CD1c-positive myeloid dendritic cell (primary cell): Measurements from ENCODE around the gene LRP6.
"Not testable (repeated sequence)": the region's sequence is repeated elsewhere in the genome, so short reads cannot be mapped to it uniquely, and the experiment has no call there.

Source experiments
- DNase-seq: peaks from one replicate; pipeline ENCODE4 v3.0.0-alpha.2; 2016; ENCODE audit errors: extremely low spot score

Gene LRP6

GRCh38 chr12:12121061-12121460 lies 145.8 kb downstream of the LRP6 start:
- no peak for DNase-seq

- DNase-seq = no peak
Observed at GRCh38 chr12:12116677-12117076, 150.2 kb downstream of the LRP6 start.

- DNase-seq = no peak
Observed at GRCh38 chr12:12115514-12115913, 151.3 kb downstream of the LRP6 start.

DNA sequence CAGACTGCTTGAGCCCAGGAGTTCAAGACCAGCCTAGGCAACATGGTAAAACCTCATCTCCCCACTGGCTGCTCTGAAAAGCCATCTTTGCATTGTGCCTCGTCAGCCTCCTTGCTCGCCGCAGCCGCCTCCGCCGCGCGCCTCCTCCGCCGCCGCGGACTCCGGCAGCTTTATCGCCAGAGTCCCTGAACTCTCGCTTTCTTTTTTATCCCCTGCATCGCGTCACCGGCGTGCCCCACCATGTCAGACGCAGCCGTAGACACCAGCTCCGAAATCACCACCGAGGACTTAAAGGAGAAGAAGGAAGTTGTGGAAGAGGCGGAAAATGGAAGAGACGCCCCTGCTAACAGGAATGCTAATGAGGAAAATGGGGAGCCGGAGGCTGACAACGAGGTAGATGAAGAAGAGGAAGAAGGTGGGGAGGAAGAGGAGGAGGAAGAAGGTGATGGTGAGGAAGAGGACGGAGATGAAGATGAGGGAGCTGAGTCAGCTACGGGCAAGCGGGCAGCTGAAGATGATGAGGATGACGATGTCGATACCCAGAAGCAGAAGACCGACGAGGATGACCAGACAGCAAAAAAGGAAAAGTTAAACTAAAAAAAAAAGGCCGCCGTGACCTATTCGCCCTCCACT lies 155.8 kb downstream of the LRP6 start:
- not testable (repeated sequence) for DNase-seq

GRCh38 chr12:12108441-12109058 lies 158.3 kb downstream of the LRP6 start:
- no peak for DNase-seq

GRCh38 chr12:12107678-12108077 lies 159.2 kb downstream of the LRP6 start:
- no peak for DNase-seq

DNA sequence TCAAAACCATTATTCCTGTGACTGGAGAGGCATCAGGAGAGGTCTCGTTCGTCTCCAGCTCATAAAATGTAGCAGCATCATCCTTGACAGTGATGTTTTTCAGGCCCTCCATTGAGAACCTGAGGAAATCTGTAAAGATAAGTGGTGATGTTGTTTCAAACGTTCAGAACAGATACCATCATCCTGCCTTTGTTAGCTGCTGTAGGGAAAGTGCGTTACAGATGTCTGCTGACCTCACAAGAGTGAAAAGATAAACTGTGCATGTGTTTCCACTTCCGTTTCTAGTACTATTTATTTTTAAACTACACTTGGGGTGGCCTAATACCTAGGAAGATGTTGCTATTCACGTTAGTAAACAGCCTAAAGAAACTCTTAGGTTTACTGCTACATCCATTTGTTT lies 167.7 kb downstream of the LRP6 start:
- no peak for DNase-seq

GRCh38 chr12:12098691-12099015 lies 168.2 kb downstream of the LRP6 start:
- no peak for DNase-seq

GRCh38 chr12:12097891-12098690 lies 168.8 kb downstream of the LRP6 start:
- DNase-seq = no peak

DNA sequence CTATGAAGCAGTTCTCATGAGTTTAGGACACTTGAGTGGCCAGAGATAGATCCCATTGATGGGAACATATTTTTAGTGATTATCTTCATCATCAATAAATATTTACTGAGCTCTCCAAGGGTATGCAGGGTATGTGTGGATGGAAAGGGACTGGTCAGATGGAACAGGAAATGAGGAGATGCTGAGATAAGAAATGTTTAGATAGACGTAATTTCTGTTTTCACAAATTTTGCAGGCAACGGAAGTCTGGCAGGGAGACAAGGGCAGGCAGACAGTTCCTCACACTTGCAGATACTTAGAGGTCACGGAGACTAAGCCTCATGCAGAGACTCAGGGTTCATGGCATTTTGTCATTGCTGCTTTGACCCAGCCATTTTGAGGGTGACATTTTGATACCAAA lies 171.8 kb downstream of the LRP6 start:
- no peak for DNase-seq

- no peak for DNase-seq
Observed at GRCh38 chr12:12094481-12094880, 172.4 kb downstream of the LRP6 start.

- no peak for DNase-seq
Observed at GRCh38 chr12:12091977-12092663, 174.7 kb downstream of the LRP6 start.

DNA sequence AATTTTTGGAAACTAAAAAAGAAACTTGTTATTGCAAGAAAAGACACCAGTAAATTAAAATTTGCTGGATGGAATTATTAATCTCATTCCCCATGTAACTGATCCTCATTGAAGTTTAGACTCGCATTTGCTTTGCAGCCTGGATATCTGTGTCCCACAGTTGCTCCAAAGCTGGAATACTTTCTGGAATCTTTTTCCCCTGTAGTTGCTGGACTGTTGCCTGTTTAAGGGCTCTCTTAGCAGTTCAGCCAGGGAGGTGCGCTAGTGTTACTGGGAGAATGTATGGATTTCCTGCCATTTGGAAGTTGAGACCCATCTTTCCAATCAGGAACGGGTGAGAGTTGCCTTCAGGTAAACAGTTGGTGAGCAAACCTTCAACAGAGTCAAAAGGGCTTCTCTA lies 175.8 kb downstream of the LRP6 start:
- no peak for DNase-seq

- no peak for DNase-seq
Observed at GRCh38 chr12:12088761-12089160, 178.1 kb downstream of the LRP6 start.

DNA sequence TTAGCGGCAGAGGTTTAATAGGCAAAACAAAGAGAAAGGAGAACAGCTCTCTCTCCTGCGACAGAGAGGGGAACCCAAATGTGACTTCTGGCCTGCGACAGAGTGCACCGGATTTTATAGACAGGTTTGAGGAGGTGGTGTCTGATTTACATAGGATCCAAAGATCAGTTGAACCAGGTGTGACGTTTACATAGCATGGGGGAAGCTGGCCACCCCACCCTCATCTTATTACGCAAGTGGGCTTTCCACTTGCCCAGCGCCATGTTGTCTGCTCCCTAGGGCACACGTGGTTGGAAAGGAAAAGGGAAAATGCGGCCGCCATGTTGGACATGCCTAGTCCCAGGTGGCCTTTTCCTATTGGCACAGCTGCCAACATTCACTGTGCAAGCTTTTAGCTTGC lies 178.7 kb downstream of the LRP6 start:
- DNase-seq = no peak

GRCh38 chr12:12087693-12088034 lies 179.2 kb downstream of the LRP6 start:
- DNase-seq = no peak

DNA sequence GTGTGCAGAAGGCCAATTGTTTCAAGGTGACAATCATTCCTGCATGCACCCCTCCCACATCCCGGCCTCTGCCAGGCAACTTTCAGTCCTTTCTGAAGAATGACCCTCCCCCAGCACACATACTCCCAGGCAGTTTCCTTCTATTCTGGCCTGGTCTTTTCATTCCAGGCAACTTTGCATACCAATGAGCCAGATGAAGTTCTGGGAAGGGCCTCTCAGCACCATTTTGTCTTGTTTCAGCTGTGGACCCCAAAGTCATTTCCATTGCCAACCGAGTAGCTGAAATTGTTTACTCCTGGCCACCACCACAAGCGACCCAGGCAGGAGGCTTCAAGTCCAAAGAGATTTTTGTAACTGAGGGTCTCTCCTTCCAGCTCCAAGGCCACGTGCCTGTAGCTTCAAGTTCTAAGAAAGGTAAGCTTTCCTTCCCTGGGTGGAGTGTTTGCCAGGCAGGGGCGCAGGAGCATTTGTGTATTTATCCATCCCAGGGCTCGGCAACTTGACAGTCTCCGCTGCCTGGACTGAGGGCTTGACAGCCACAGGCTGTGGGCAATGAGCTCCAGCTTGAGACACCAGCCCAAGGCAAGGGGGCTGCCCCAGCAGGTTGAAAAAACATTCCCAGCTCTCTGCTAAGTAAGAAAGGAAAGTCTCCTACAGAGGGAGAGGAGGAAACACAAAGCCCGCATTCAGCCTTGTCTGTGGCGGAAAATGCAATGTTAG lies 179.7 kb downstream of the LRP6 start:
- DNase-seq = no peak

DNA sequence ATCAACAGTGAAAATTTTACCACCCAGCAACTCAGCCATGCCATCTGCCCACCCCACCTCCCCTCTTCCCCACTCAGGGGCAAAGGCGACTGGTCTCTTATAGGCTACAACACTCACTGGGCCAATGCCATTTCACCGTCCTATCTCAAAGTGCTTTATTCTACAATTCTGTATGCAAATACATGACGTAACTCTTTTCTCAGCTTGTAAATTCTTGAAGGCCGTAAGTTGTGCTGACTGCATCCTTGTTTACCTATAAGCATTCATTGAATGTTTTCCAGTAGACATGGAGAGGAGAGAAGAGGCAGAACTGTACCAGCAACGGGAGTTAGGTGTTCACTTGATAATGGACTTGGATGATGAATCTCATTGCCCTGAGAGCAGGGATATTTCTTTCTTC lies 180.5 kb downstream of the LRP6 start:
- no peak for DNase-seq

DNA sequence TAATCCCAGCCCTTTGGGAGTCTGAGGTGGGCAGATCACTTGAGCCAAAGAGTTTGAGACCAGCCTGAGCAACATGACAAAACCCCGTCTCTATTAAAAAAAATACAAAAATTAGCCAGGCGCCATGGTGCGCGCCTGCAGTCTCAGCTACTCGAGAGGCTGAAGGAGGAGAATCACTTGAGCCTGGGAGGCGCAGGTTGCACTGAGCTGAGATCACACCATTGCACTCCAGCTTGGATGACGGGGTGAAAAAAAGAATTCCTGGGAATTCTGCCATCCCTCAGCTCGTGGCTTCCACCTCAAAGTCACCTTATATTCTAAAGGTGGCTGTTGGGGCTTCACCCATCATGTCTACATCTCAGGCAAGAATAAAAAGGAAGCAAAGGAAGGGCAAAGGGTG lies 183.2 kb downstream of the LRP6 start:
- DNase-seq = no peak

GRCh38 chr12:12081836-12082497 lies 184.9 kb downstream of the LRP6 start:
- DNase-seq = peak; percentile 25

GRCh38 chr12:12079291-12079690 lies 187.6 kb downstream of the LRP6 start:
- DNase-seq = no peak
